GM19468 (cell line): ENCODE data around the gene UVSSA.

Source experiments
- ATAC-seq: cut with Tn5 transposase; IDR thresholded peaks from one replicate; pipeline ENCODE4 v1.9.1; 2021; ENCODE audit warnings: mild to moderate bottlenecking, moderate library complexity, moderate number of reproducible peaks; ENCODE audit not compliant: unreplicated experiment; ENCODE audit errors: extremely low read depth

UVSSA gene

GRCh38 chr4:1346781-1347409, at the start of gene UVSSA:
Gene UVSSA (plus strand): TSS chr4:1347208. CDS start chr4:1348092, 884 bp downstream.
- ATAC-seq, result peak; percentile 89

GRCh38 chr4:1297456-1298325, 49.3 kb upstream of the UVSSA start:
- no peak for ATAC-seq

GRCh38 chr4:1298461-1298860, 48.5 kb upstream of the UVSSA start:
- no peak for ATAC-seq

- no peak for ATAC-seq
These were observed 47.6 kb upstream of the UVSSA start for GRCh38 chr4:1299301-1299860.

GRCh38 chr4:1300466-1301455, 46.2 kb upstream of the UVSSA start:
- ATAC-seq, result no peak

- no peak for ATAC-seq
These were observed 44.8 kb upstream of the UVSSA start for GRCh38 chr4:1302159-1302558.

- no peak for ATAC-seq
These were observed 41.7 kb upstream of the UVSSA start for GRCh38 chr4:1305261-1305711.

- ATAC-seq, result no peak
These were observed 41.1 kb upstream of the UVSSA start for GRCh38 chr4:1305781-1306455.

- no peak for ATAC-seq
These were observed 38.9 kb upstream of the UVSSA start for GRCh38 chr4:1307951-1308735.

GRCh38 chr4:1309261-1310010, 37.6 kb upstream of the UVSSA start:
- ATAC-seq, result peak; percentile 74

GRCh38 chr4:1310031-1310795, 36.8 kb upstream of the UVSSA start:
- no peak for ATAC-seq

GRCh38 chr4:1310796-1311631, 36.0 kb upstream of the UVSSA start:
- ATAC-seq, result no peak

GRCh38 chr4:1312821-1313640, 34.0 kb upstream of the UVSSA start:
- no peak for ATAC-seq

GRCh38 chr4:1315306-1315705, 31.7 kb upstream of the UVSSA start:
- ATAC-seq, result no peak

GRCh38 chr4:1315836-1316536, 31.0 kb upstream of the UVSSA start:
- no peak for ATAC-seq
